ENCODE measurements around the gene ACTL10.

ACTL10 gene

DNA sequence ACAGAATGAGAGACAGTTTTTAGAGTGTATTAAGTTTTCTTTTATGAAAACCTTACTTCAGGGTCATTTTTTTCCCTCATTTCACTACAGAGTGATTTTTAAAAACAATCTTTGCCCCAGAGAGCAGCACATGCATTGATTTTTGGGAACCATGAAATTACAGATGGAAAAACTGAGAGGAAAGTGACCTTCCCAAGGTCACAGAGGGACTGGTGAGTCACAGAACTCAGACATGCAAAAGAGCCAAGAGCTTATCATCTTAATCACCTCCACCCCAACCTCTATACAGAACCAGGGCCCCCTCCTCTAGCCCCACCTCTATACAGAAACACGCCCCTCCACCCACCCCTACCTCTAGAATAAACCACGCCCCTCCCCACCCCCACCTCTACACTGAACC lies 42.7 kb downstream of the ACTL10 start:
- Histone ChIP-seq H3K9ac (ENCODE audit: low read depth in 1 of 2, low read length in 2 of 2) (no peak overlapping the region), H3K27me3 (ENCODE audit: control insufficient read depth in 2 of 2, insufficient read depth in 2 of 2, low read length in 2 of 2) (no peaks in the 10 kb centered on the region), H3K4me3 (ENCODE audit: low read length in 2 of 2) (no peak overlapping the region), H3K27ac (ENCODE audit: low read depth in 2 of 2, low read length in 2 of 2) (no peak overlapping the region), H3K36me3 (ENCODE audit: control insufficient read depth in 2 of 2, insufficient read depth in 2 of 2, low read length in 2 of 2) (peaks cover 19 to 31% of the 10 kb centered on the region in 2 donors), H3K4me1 (ENCODE audit: control insufficient read depth in 2 of 2, insufficient read depth in 2 of 2, low read length in 2 of 2) (no peaks in the 10 kb centered on the region), H3K9me3 (ENCODE audit: control insufficient read depth in 2 of 2, low read length in 2 of 2) (no peaks in the 10 kb centered on the region)

DNA sequence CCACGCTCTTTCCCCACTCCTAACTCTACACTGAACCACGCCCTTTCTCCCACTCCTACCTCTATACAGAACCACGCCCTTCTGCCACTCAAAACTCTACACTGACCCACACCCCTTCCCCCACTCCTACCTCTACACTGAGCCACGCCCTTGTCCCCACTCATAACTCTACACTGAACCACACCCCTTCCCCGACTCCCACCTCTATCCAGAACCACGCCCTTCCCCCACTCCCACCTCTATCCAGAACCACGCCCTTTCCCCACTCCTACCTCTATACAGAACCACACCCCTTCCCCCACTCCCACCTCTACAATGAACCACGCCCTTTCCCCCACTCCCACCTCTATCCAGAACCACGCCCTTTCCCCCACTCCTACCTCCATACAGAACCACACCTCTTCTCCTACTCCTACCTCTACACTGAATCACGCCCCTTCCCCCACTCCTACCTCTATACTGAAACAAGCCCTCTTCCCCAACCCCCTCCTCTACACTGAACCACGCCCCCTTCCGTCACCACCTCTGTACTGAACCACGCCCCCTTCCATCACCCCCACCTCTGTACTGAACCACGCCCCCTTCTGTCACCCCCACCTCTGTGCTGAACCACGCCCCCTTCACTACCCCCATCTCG lies 43.3 kb downstream of the ACTL10 start:
- Histone ChIP-seq H3K9me3 (ENCODE audit: control insufficient read depth in 2 of 2, low read length in 2 of 2) (no peaks in the 10 kb centered on the region), H3K4me1 (ENCODE audit: control insufficient read depth in 2 of 2, insufficient read depth in 2 of 2, low read length in 2 of 2) (no peaks in the 10 kb centered on the region), H3K9ac (ENCODE audit: low read depth in 1 of 2, low read length in 2 of 2) (no peak overlapping the region), H3K27ac (ENCODE audit: low read depth in 2 of 2, low read length in 2 of 2) (no peak overlapping the region), H3K4me3 (ENCODE audit: low read length in 2 of 2) (no peak overlapping the region), H3K27me3 (ENCODE audit: control insufficient read depth in 2 of 2, insufficient read depth in 2 of 2, low read length in 2 of 2) (no peaks in the 10 kb centered on the region), H3K36me3 (ENCODE audit: control insufficient read depth in 2 of 2, insufficient read depth in 2 of 2, low read length in 2 of 2) (peaks cover 19 to 31% of the 10 kb centered on the region in 2 donors)

DNA sequence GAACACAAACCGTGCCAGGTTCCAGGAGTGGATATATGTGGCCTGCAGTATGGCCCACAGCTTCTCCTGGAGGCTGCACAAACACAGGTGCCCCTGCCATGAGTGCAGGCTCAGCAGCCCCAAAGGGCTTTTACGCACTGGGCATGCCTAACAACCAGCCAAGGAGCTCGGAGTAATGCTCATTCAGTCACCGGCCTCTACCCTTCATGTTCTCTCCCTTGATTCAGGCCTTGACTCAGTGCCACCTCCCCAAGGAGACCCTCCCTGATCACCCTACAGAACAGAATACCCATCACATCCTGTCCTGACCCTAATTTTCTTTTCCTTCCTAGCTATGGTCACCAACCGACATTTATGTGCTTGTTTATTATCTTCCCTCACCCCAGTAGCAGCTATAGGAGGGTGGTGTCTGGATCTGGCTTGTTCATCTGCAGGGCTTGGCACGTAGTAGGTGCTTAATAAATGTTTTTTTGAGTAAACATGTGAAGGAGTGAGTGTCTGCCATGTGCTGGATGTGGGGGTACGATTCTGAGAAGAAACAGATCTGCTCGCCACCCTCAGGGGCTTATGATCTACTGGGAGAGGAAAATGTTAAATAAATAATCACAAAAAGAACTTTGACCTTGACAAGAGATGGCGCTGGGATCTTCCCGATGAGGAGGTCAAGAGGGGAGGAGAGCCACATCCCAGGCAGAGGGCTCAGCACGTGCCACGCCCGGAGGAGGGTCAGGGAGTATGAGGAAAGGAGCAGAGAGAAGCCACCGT lies 44.1 kb downstream of the ACTL10 start:
- Histone ChIP-seq H3K27me3 (ENCODE audit: control insufficient read depth in 2 of 2, insufficient read depth in 2 of 2, low read length in 2 of 2) (no peaks in the 10 kb centered on the region), H3K27ac (ENCODE audit: low read depth in 2 of 2, low read length in 2 of 2) (no peak overlapping the region), H3K4me3 (ENCODE audit: low read length in 2 of 2) (no peak overlapping the region), H3K36me3 (ENCODE audit: control insufficient read depth in 2 of 2, insufficient read depth in 2 of 2, low read length in 2 of 2) (peaks cover 19 to 31% of the 10 kb centered on the region in 2 donors), H3K9me3 (ENCODE audit: control insufficient read depth in 2 of 2, low read length in 2 of 2) (no peaks in the 10 kb centered on the region), H3K9ac (ENCODE audit: low read depth in 1 of 2, low read length in 2 of 2) (no peak overlapping the region), H3K4me1 (ENCODE audit: control insufficient read depth in 2 of 2, insufficient read depth in 2 of 2, low read length in 2 of 2) (no peaks in the 10 kb centered on the region)

DNA sequence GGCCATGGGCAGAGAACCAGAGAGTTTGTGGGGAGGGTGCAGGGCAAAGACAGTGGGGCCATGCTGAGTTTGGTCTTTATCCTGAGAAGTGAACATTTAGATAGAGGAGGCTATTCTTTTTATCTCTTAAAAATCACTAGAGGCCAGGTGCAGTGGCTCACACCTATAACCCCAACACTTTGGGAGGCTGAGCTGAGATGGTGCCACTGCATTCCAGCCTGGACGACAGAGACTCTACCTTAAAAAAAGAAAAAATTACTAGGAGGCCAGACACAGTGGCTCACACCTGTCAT lies 44.6 kb downstream of the ACTL10 start:
- Histone ChIP-seq H3K27ac (ENCODE audit: low read depth in 2 of 2, low read length in 2 of 2) (no peak overlapping the region), H3K4me1 (ENCODE audit: control insufficient read depth in 2 of 2, insufficient read depth in 2 of 2, low read length in 2 of 2) (no peaks in the 10 kb centered on the region), H3K4me3 (ENCODE audit: low read length in 2 of 2) (no peak overlapping the region), H3K36me3 (ENCODE audit: control insufficient read depth in 2 of 2, insufficient read depth in 2 of 2, low read length in 2 of 2) (peaks cover 17 to 30% of the 10 kb centered on the region in 2 donors), H3K9me3 (ENCODE audit: control insufficient read depth in 2 of 2, low read length in 2 of 2) (no peaks in the 10 kb centered on the region), H3K9ac (ENCODE audit: low read depth in 1 of 2, low read length in 2 of 2) (no peak overlapping the region), H3K27me3 (ENCODE audit: control insufficient read depth in 2 of 2, insufficient read depth in 2 of 2, low read length in 2 of 2) (no peaks in the 10 kb centered on the region)

DNA sequence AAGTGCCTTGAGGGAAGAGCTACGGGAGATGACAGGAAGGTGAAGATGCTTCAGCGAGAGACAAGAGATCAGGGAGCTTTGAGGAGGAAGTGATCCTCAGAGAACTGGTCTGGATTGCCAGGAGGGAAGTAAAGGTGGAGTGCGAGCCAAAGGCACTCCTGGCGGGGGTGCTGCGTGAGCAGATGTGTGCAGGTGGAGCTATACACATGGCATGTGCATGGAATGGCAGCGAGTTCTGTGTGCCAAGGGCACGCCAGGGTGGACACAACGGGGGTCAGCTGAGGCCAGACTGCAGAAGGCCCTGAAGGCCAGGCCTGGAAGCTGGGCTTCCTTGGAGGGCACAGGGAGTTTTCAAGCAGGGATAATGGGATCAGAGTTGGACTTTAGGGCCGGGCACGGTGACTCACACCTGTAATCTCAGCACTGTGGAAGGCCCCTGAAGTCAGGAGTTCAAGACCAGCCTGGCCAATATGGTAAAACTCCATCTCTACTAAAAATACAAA lies 47.2 kb downstream of the ACTL10 start:
- H3K27ac ChIP-seq (ENCODE audit: low read depth in 2 of 2, low read length in 2 of 2): no peak overlapping the region

DNA sequence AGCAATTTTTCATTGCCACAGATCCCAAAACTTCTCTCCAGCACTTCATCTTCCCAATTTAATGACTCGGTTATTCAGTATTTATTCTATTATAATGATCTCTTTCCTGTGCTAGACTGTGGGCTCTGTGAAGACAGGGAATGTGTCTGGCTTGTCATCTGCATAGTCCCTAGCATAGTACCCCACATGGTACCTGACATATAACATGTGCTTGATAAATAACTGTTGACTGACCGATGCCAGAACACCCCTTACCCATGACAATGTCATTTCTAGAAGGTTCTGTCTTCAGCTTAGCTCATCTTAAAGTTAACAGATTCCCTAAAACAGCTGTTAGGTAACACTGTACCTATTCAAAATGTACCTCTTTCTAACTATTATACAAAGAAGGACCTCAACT lies 49.8 kb downstream of the ACTL10 start:
- Histone ChIP-seq H3K4me1 (ENCODE audit: control insufficient read depth in 2 of 2, insufficient read depth in 2 of 2, low read length in 2 of 2) (peaks cover 11% of the 10 kb centered on the region in 2 donors), H3K36me3 (ENCODE audit: control insufficient read depth in 2 of 2, insufficient read depth in 2 of 2, low read length in 2 of 2) (peaks cover 12 to 18% of the 10 kb centered on the region in 2 donors), H3K9ac (ENCODE audit: low read depth in 1 of 2, low read length in 2 of 2) (no peak overlapping the region), H3K9me3 (ENCODE audit: control insufficient read depth in 2 of 2, low read length in 2 of 2) (no peaks in the 10 kb centered on the region), H3K27me3 (ENCODE audit: control insufficient read depth in 2 of 2, insufficient read depth in 2 of 2, low read length in 2 of 2) (no peaks in the 10 kb centered on the region), H3K27ac (ENCODE audit: low read depth in 2 of 2, low read length in 2 of 2) (no peak overlapping the region), H3K4me3 (ENCODE audit: low read length in 2 of 2) (no peak overlapping the region)

More for the DNA sequence above, 47.2 kb downstream of the ACTL10 start:
- Histone ChIP-seq H3K27me3 (ENCODE audit: control insufficient read depth in 2 of 2, insufficient read depth in 2 of 2, low read length in 2 of 2) (no peaks in the 10 kb centered on the region), H3K9ac (ENCODE audit: low read depth in 1 of 2, low read length in 2 of 2) (no peak overlapping the region), H3K4me1 (ENCODE audit: control insufficient read depth in 2 of 2, insufficient read depth in 2 of 2, low read length in 2 of 2) (no peaks in the 10 kb centered on the region), H3K36me3 (ENCODE audit: control insufficient read depth in 2 of 2, insufficient read depth in 2 of 2, low read length in 2 of 2) (peaks cover 12 to 20% of the 10 kb centered on the region in 2 donors), H3K4me3 (ENCODE audit: low read length in 2 of 2) (no peak overlapping the region), H3K9me3 (ENCODE audit: control insufficient read depth in 2 of 2, low read length in 2 of 2) (no peaks in the 10 kb centered on the region)
